Adrenal gland (tissue), 5 donors: ENCODE data around the gene TRIM46.

Experiments
- POLR2A ChIP-seq, 2 donors: fragments of 450-650 bp; IDR thresholded peaks; one replicate each; pipeline ENCODE4 v1.6.1; 2017; ENCODE audit warnings: antibody characterized with exemption in 2 of 2, mild to moderate bottlenecking in 2 of 2, moderate library complexity in 1 of 2
- TF ChIP-seq, protein P1 (sequence below), 6 experiments: fragments of 450-650 bp in 4 of 6; fragments of 200-600 bp in 2 of 6; sonication (generic) in 1 of 6; IDR thresholded peaks; 1 replicate in 5 of 6; 2 replicates in 1 of 6; pipeline versions ENCODE4 v1.5.1 to v1.8.0; 2016 to 2021; ENCODE audit warnings: antibody characterized with exemption in 6 of 6, mild to moderate bottlenecking in 2 of 6, moderate library complexity in 1 of 6
- donor health status: DM: no; HTN: no; CAD: no.

GRCh38 chr1:155226910-155227260, 53.2 kb downstream of the TRIM46 start:
- TF ChIP-seq, protein P1, sequence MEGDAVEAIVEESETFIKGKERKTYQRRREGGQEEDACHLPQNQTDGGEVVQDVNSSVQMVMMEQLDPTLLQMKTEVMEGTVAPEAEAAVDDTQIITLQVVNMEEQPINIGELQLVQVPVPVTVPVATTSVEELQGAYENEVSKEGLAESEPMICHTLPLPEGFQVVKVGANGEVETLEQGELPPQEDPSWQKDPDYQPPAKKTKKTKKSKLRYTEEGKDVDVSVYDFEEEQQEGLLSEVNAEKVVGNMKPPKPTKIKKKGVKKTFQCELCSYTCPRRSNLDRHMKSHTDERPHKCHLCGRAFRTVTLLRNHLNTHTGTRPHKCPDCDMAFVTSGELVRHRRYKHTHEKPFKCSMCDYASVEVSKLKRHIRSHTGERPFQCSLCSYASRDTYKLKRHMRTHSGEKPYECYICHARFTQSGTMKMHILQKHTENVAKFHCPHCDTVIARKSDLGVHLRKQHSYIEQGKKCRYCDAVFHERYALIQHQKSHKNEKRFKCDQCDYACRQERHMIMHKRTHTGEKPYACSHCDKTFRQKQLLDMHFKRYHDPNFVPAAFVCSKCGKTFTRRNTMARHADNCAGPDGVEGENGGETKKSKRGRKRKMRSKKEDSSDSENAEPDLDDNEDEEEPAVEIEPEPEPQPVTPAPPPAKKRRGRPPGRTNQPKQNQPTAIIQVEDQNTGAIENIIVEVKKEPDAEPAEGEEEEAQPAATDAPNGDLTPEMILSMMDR (IDR thresholded peaks at IDR 0.05), result no peak
- no peak for TF ChIP-seq POLR2A (IDR thresholded peaks at IDR 0.05)
